Pons (tissue), 1 donor: ENCODE results near the gene ITLN1.
"Not testable (repeated sequence)": the region's sequence is repeated elsewhere in the genome, so short reads cannot be mapped to it uniquely, and the experiment has no call there.

Experiments
- DNase-seq: peaks from one replicate; pipeline ENCODE4 v3.0.0-alpha.2; 2016; ENCODE audit warnings: low spot score

ITLN1 gene

DNA sequence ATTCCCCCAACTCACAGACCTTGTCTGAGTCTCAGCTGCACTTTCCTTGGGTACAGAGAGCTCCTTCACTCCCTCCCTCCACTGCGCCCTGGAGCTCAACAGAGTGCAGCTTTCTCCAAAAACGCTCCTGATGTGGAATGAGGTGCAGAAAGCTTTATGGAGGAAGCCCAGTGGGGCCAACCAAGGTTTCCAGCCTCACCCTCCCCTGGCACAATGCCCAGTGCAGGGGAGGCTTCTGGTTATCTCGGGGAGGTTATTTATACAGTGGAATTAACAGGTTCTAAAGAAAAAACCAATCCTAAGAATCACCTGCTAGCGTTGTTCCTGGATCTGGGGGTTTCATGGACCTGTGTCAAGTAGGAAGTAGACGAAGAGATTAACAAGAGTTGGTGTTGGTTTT lies at the start of gene ITLN1:
TSS of gene ITLN1 (minus strand) at position 139 of the 400 bp plus-strand sequence. CDS start 303 bp downstream, outside the sequence.
- no peak for DNase-seq

DNA sequence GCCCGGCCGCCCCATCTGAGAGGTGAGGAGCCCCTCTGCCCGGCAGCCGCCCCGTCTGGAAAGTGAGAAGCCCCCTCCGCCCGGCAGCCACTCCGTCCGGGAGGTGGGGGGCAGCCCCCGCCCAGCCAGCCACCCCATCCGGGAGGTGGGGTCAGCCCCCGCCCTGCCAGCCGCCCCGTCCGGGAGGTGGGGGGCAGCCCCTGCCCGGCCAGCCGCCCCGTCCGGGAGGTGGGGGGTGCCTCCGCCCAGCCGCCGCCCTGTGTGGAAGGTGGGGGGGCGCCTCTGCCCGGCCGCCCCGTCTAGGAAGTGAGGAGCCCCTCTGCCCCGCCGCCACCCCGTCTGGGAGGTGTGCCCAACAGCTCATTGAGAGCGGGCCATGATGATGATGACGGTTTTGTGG lies 48.3 kb upstream of the ITLN1 start:
- not testable (repeated sequence) for DNase-seq

DNA sequence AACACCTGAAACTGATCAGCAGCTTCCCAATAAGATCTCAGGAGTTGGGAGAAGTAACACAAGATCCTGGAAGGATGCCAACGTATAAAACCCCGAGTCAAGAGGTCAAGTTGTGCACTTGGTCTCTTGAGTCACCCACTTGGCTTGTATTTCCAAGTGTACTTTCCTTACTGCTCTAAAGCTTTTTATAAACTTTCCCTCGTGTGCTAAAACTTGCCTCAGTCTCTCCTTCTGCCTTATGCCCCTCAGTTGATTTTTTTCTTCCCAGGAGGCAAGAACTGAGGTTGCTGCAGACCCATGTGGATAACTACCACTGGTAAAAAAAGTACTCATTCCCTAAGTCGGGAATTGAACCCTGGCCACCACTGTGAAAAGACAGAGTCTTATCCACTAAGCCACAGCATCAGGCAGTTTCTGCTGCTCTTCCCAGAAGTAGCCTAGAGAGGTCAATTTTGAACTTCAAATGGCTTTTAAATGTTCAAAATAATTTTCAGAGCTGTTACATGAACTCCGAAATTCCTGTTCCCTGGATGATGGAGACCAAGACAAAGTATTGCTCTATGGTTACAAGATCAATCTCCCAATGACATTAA lies 40.8 kb upstream of the ITLN1 start:
- DNase-seq, result peak; percentile 45

DNA sequence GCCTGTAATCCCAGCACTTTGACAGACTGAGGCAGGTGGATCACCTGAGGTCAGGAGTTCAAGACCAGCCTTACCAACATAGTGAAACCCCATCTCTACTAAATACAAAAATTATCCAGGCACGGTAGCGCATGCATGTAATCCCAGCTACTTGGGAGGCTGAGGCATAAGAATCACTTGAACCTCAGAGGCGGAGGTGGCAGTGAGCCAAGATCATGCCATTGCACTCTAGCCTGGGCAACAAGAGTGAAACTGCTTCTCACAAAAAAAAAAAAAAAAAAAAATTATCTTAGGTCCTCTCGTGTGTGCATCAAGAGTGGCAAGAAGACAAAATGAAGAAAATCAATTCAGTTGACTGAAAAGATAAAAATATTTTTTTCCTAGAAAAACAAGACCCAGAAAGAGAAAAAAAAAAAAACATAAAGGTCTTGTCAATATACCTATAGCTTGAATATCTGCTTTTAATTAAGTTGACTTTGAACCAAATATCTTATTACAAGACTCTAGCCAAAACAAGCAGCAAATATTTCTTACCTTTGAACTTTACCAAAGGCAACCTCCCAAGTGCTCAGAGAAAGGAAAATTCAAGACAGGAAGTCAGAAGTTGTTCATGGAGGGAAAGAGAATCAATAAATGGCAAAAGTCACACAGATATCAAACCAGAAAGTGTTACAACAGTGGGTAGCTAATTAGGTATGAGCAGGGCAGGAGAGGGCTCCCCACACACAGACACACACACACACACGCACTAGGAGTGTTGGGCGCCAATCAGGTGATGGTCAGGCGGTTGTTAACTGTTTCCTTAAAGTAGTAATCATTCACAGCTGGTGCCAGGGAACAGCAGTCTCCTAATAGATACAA lies 40.0 kb upstream of the ITLN1 start:
- DNase-seq, result no peak

DNA sequence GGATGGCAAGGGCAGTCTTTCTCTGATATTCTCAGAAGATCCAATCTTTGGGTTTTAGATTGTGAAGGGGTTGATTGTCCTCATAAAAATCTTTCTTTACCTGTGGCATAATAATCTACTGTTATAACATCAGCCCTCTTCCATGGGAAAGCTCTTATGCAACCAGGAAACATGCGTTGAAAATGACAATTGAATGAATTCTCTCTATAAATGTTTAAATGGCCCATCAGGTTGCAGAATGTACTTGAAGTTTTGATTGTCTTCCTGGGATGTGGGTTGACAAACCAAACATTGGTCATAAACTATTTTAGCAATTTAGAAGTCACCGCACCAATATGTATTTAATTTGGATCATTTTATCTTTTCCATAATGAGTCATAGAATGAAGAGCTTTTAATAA lies 31.7 kb upstream of the ITLN1 start:
- no peak for DNase-seq

DNA sequence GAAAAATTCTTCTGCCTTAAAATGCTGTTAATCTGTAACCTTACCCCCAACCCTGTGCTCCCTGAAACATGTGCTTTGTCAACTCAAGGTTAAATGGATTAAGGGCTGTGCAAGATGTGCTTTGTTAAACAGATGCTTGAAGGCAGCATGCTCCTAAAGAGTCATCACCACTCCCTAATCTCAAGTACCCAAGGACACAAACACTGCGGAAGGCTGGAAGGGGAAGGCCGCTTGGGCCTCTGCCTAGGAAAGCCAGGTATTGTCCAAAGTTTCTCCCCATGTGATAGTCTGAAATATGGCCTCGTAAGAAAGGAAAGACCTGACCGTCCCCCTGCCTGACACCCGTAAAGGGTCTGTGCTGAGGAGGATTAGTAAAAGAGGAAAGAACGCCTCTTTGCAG lies 28.2 kb upstream of the ITLN1 start:
- DNase-seq, result not testable (repeated sequence)

DNA sequence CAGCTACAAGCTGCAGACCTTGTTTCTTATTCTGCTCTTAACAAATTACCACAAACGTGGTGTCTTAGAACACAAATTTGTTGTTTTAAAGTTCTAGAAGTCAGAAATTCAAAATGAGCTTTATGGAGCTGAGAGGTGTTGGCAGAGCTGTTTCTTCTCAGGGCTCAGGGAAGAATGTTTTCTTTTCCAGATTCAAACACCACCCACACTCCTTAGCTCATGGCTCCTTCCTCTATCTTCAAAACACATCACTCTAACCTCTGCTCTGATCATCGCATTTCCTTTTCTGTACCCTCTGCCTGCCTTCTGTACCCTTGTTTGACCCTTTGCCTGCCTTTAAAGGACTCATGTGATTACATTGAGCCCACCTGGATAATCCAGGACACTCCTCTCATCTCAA lies 26.9 kb upstream of the ITLN1 start:
- DNase-seq, result no peak

DNA sequence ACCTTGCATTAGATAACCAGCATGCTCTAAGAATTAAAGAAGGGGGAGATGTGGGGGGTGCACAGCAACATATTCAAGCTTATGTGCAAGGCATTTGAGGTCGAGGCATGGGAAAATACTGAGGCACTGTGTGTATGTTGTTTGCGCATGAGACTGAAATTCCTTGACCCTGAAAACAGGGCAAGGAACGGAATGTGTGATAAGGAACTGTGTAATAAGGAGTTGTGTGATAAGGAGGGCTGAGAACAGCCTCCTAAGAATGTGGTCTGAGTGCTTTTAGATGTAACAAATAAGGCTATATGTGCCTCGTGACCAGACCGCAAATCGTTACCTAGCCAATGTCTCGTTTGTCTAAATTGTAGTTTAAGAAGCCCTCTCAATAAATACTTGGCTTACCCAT lies 26.5 kb upstream of the ITLN1 start:
- no peak for DNase-seq

DNA sequence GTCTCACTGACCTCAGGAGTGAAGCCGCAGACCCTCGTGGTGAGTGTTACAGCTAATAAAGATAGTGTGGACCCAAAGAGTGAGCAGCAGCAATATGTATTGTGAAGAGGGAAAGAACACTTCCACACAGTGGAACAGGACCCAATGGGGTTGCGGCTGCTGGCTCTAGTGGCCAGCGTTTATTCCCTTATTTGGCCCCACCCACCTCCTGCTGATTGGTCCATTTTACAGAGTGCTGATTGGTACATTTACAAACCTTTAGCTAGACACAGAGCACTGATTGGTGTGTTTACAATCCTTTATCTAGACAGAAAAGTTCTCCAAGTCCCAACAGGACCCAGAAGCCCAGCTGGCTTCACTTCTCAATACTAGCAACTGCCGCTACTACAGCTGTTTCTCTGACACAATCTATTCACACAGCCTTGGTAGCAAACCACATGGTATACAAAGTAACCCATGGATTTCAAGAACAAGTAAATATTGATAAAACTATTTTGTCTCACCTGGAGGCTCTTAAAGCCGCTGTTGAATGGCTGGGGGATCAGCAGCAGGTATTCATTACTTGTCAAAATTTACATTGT lies 25.3 kb upstream of the ITLN1 start:
- DNase-seq, result no peak

DNA sequence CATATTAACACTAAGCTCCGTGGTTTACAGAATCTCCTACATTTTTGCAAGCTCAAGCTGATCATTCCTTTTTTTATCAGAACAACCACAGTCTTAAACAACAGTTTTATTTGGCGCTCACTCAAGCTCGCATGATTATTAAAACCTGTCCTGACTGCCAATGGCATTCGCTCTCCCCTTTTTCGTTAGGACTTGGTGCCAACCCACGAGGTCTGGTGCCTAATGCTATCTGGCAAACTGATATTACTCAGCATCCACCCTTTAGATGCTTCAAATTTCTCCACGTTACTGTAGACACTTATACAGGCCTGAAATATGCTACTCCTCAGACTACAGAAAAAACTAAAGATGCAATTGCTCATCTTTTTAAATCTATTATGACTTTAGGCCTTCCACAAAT lies 23.0 kb upstream of the ITLN1 start:
- DNase-seq, result no peak

DNA sequence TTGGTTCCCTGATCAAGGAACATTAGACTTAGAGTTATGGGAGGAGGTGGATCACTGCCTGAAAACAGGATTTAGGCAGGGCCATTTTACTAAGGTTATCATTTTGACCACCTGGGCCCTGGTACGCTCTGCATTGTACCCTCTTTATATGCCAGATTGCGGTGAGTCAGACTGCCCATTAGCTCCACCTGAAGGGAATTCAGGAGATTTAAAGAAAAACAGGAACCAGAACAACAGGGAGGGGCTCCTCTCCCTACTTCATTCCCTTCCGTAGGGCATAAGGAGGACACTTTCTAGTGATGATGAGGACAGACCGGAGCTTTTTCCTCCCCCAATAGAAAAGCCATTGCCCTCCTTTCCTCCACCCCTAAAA lies 20.6 kb upstream of the ITLN1 start:
- no peak for DNase-seq

DNA sequence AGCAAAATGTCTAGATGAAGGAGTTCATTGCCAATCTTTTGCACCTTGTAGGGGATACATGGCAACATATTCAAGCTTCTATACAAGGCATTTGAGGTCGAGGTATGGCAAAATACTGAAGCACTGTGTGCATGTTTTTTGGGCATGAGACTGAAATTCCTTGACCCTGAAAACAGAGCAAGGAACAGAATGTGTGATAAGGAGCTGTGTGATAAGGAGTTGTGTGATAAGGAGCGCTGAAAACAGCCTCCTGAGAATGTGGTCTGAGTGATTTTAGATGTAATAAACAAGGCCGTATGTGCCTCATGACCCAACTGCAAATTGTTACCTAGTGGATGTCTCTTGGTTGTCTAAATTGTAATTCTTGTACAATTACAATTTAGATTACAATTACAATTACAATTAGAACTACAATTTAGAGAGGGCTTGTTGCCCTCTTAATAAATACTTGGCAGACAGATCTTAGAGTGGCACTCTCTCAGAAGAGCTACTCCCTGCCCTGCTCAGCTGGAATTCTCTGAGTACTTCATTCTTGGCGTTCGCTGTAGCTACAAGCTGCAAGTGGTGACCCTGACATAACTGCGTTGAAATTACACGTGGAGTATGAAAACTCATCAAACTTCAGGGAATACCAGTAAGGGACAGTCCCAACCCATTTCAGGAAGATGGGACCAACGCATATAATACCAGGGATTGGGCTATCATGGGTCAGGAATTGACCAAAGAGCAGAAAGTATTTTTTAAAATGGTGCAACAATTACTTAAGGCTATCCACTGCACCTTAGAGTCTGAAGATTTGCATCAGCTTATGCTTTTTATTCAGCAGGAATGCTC lies 20.0 kb upstream of the ITLN1 start:
- DNase-seq, result no peak

DNA sequence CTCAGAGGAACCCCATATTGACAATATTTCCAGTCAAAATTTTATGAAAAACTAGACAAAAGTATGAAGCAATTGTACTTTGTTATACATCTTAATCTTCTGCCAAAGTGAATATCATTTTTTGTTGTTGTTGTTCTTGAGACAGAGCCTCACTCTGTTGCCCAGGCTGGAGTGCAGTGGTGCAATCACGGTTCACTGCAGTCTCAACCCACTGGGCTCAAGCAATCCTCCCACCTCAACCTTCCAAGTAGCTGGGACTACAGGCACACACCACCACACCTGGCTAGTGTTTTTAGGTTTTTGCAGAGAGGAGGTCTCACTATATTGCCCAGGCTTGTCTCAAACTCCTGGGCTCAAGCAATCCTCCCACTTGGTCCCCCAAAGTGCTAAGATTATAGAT lies 17.3 kb upstream of the ITLN1 start:
- not testable (repeated sequence) for DNase-seq

DNA sequence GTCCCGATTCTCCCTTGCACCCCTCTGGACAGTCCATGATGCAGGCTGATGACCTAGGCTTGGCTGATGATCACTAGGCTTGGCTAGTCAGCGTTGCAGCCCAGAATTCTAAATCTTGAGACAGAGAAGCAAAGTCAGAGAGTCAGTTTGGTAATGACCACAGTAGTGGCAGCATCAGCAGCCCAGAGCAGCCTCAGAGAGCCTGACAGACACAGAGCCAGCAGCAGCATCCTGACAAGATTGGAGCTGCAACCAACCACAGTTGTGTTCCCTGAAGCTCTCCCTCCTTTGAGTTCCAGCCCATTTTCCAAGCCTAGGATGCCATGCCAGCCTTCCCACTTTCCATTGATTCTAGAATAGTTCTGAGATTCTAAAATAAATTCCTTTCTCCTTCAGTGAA lies 16.8 kb upstream of the ITLN1 start:
- DNase-seq, result no peak

DNA sequence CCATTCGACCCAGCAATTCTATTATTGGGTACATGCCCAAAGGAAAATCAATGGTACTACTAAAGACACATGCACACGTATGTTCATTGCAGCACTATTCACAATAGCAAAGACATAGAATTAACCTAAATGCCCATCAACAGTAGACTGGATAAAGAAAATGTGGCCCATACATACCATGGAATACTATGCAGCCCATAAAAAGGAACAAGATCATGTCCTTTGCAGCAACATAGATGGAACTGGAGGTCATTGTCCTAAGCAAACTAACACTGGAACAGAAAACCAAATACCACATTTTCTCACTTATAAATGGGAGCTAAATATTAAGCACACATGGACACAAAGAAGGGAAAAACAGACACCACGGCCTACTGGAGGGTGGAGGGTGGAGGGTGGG lies 15.7 kb upstream of the ITLN1 start:
- DNase-seq, result not testable (repeated sequence)

DNA sequence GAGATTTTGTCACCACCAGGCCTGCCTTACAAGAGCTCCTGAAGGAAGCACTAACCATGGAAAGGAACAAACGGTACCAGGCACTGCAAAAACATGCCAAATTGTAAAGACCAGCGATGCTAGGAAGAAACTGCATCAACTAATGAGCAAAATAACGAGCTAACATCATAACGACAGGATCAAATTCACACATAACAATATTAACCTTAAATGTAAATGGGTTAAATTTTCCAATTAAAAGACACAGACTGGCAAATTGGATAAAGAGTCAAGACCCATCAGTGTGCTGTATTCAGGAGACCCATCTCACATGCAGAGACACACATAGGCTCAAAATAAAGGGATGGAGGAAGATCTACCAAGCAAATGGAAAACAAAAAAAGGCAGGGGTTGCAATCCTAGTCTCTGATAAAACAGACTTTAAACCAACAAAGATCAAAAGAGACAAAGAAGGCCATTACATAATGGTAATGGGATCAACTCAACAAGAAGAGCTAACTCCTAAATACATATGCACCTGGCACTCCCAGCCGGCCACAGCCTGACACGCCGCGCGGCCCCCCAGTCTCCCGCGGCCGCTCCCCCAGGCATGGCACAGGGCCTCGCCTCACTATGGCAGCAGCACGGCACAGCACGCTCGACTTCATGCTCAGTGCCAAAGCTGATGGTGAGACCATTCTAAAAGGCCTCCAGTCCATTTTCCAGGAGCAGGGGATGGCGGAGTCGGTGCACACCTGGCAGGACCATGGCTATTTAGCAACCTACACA lies 9.6 kb upstream of the ITLN1 start:
- not testable (repeated sequence) for DNase-seq

DNA sequence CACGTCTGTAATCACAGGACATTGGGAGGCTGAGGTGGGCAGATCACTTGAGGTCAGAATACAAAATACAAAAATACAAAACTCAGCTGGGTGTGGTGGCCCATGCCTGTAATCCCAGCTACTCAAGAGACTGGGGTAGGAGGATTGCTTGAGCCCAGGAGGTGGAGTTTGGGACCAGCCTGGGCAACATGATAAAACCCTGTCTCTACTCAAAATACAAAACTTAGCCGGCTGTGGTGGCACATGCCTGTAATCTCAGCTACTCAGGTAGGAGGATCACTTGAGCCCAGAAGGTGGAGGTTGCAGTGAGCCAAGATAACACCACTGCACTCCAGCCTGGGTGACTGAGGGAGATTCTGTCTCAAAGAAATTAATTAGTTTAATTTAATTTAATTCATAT lies 6.5 kb upstream of the ITLN1 start:
- no peak for DNase-seq

DNA sequence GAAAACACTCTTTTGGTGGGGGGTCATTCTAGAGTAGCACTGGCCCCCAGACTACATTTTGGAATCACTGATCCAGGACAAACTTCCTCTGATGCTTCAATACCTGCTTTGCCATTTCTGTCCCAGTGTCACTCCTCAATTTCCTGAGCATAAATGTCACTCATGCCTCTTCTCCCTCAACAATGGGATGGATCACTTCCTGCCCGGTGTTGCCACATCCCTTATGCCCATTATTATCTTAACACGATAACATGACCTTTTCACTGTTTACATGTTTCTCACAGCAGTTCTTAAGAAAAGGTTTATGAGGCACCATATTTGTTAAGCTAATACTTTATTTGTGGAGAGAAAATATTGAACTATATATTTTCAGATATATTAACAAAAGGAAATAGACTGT lies 3.9 kb upstream of the ITLN1 start:
- no peak for DNase-seq

DNA sequence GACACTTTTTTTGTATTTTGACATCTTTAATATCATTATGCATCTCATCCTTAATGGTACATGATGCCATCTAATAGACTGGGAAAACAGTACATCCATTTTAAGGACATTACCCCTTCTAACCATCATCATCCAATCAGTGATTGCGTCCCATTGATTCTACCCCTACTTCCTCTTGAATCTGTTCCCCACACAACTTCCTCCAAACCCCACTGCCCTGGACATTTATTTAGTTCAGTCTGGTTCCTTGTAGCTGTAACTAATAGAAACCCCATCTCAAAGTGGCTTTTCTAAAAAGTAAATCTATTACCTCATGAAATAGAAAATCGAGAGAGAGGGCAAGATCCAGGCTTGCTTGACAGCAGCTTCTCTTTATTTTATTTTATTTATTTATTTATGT lies 2.1 kb upstream of the ITLN1 start:
- no peak for DNase-seq

DNA sequence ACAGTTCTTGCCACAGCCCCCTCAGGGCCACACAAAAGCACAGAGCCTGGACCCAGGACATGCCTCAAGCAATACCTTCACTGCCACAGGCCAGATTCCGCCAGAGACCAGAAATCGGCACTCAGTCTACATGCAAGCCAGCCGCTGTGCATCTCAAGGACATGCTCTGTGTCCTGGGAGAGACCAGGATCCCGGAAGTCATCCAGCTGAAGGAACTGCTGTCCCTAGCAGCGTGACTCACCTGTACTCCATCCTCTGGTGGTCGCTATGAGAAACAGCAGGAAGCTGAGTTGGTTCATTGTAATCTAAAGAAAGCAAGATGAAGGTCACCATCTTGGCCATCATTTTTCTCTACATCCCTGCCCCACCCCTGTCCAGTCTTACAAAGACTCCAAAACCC lies 401 bp downstream of the ITLN1 start:
- DNase-seq, result no peak

DNA sequence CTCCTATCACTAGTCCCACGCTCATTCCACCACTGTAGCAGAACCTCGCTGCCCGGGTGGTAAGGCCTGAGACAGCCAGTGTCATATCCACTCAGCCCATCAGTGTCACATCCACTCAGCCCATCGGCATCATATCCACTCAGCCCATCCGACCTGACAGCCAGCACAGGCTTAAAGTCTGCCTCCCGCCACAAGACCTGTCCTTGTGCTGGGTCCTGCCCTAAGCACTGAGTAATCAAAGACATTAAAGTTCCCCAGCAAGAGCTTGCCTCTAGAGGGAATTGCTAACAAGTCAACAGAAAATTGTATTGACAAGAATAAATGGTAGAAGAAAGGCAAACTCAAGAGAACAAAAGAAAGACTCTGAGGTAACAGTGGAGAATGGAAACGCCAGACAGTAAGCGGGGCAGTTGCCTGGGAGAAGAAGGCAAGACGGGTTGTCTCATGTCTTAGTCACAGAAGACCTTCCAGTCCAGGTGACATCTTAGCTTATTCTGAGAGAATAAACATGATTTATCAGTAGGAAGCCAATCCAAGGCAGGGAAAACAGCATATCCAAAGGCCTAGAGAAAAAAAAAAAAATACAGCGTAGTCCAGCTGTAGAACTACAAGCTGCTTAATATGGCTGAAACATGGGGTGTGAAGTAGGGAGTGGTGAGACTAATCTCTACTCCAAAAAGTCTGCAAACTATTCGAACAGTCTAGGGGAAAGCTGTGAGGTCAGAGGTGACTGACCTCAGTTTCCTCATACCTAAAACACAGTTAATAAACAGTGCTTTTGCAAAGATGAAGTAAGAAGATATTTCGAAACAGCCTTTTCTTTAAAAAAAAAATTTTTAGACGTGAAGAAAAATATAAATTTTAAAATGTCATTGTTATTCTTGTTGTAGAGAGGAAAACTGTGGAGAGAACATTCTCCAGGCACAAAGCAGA lies 1.1 kb downstream of the ITLN1 start:
- DNase-seq, result no peak
